GM18873 (cell line): ENCODE results near the gene WWOX.

ENCODE experiments used
- ATAC-seq: cut with Tn5 transposase; IDR thresholded peaks from one replicate; pipeline ENCODE4 v1.9.1; 2021; ENCODE audit warnings: mild to moderate bottlenecking, moderate library complexity, moderate number of reproducible peaks; ENCODE audit not compliant: unreplicated experiment, low FRiP score

The WWOX gene

DNA sequence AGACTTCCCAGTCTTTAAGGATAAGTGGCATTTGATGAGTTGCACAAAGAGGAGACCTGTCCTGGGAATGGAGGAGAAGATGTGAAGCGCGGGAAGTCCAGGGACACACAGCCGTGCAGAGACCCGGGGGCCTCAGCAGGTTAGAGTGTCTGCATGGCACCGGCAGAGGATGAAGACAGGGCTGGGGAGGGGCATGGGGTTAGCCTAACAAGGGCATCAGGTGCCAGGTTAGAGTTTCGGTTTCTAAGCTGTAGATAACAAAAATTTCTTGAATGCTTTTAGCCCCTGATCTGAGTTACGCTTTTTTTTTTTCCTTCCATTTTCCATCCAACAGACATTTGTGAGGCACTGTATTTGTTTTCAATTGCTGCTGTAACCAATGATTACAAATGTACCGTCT lies 906.8 kb downstream of the WWOX start:
- no peak for ATAC-seq

DNA sequence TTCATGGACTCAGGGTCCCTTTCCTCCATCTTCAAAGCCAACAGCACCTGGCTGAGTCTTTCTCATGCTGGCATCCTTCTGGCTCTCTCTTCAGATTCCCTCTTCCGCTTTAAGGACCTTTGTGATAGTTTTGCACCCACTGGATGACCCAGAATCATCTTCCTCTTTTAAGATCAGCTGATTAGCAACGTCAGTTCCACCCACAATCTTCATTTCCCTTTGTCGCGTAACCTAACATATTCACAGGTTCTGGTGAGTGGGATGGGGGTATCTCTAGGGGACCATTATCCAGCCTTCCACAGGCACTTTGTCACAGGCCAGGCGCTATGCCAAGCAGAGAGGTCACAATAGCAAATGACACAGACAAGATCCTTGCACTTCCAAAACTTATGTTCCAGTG lies 907.3 kb downstream of the WWOX start:
- ATAC-seq: no peak

- ATAC-seq: no peak
Measured at GRCh38 chr16:79007614-79008013, 908.2 kb downstream of the WWOX start.

GRCh38 chr16:79008036-79008868 lies 908.8 kb downstream of the WWOX start:
- no peak for ATAC-seq

GRCh38 chr16:79008869-79009179 lies 909.4 kb downstream of the WWOX start:
- ATAC-seq: no peak

DNA sequence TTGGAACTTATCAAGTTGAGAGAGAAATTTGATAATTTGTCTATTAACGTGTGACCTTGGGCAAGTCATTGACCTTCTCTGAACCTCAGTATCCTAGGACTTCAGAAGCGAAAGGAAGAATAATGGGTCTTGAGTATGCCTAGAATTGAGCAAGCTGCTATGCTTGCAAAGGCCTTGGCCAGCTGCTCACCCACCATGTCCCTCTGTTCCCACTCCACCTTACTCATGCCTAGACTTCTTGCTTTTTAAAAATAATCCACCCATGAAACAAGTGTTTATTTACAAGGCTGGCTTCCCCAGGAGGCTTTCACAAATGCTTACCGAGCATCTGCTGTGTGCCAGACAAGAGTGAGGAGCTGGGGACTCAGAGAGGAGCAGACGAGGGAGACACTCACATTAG lies 910.4 kb downstream of the WWOX start:
- no peak for ATAC-seq

DNA sequence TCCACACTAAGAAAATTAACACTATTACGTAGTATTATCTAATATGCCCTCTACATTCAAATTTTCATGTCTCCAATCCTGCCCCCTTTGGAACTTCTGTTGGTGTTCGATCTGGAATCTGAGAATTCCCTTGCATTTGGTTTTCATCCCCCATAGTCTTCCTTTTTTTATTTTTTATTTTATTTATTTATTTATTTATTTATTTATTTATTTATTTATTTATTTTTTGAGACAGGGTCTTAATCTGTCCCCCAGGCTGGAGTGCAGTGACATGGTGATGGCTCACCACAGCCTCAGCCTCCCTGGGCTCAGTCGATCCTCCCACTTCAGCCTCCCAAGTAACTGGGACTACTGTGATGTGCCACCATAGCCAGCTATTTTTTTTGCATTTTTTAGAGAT lies 911.8 kb downstream of the WWOX start:
- ATAC-seq: no peak

- no peak for ATAC-seq
Measured at GRCh38 chr16:79012671-79013434, 913.4 kb downstream of the WWOX start.

- no peak for ATAC-seq
Measured at GRCh38 chr16:79013930-79014660, 914.6 kb downstream of the WWOX start.

GRCh38 chr16:79018650-79019429 lies 919.4 kb downstream of the WWOX start:
- no peak for ATAC-seq

- ATAC-seq: no peak
Measured at GRCh38 chr16:79019431-79019830, 920.0 kb downstream of the WWOX start.

- ATAC-seq: no peak
Measured at GRCh38 chr16:79021991-79022630, 922.7 kb downstream of the WWOX start.

DNA sequence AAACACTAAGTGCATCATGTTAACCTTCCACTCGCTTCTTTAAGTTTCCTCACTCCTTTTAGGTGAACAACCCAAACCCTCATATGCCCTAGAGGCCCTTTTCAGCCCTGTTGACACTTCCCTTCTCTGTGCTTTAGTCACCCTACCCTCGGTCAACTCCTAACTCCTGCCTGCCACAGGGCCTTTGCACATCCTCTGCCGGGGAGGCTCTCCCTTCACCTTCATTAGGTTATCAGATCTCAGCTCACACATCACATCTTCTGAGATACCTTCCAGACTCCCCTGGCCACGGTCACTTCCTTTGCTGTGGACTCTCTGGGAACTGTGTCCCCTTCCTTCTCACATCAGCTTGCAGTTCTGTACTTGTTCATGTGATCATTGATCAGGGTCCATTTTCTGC lies 926.7 kb downstream of the WWOX start:
- no peak for ATAC-seq

DNA sequence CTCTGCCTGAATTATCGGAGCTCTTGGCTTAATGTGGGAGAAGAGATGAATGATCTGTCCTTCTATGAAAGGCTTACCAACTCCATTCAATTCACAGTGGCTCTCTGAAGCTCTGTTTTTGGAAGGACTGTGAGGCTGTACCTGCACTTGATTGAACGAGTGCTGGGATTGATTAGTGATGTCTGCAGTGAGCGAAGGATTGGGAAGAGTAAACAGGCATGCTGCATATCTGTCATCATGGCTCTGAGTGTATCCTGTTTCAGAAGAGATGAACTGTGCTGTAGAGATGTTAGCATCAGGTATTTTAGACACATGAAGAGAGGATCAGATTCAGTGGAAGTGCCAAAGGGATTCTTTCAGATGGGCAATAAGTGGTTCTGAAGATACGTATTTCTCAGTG lies 937.1 kb downstream of the WWOX start:
- no peak for ATAC-seq

DNA sequence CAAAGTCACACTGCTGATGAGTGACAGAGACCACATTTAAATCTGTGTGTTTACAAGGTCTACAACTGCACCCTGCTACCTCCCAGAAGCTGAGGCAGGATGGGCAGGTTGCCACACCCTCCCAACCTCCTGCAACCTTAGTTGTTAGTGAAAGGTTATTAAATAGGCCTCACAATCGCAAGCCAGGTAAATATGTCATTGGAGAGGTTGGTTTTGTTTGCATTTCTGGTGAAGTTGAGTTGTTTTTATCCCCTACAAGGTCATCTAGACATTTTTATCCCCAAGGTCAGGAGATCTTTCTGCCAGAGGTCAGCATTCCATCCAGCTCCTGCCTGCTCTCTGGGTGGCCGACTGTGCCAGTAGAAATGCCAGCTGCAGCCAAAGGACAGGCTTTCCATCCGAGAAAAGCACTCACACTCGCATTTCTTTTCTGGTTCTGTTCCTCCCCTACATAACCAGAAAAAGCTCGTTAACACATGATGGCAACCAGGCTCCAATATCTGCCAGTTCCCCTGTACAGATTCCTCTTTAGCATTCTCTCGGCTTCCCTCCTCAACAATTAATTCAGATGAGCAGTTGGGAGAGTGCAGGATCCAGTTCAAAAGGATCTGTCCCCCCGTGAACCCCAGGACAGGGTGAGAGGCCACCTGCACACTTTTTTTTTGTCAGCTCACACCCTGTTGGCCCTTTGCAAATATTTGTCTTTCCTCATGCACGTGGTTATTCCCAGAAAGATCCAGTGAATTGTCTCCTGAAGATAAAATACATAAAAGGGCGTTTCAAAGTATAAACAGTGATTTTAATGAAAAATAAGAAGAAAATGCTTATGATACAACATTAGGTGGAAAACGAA lies 938.3 kb downstream of the WWOX start:
- ATAC-seq: no peak

DNA sequence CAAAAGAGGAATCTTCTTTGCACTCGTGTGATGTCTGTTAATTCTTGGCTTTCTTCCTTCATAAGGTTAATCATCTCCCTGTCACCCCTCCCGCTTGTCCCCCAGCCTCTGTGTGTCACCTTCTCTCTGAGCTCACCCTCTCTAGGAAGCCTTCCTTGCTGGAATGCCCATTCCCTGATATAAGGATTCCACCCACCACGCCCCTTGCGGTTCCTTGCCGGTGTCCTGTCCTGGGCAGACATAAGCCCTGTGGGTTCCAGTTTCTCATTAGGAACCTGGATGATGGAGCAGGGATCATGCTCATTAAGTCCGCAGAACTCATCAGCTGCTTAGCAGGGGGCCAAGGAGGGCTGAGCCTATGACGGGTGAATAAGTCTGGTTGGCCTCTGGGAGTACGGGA lies 941.8 kb downstream of the WWOX start:
- ATAC-seq: no peak

GRCh38 chr16:79042141-79042540 lies 942.7 kb downstream of the WWOX start:
- ATAC-seq: no peak

DNA sequence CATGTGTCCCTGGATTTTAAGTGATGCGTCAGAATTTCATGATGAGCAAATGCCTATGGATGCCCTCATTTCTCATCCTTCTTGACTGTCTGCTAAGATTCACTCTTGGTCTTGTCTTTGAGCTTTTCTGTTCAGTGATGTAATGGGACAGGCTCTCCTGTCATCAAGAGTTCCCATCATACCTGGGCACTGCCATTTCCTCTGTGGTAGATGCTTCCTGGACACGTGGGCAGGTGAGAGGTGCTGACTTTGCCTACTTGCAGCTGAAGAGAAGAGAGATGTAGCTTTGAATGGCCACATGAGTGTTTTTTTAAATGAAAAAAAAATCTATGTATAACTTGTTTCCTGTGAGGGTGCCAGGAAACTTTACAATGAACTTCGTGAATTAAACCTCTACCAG lies 943.4 kb downstream of the WWOX start:
- ATAC-seq: no peak

DNA sequence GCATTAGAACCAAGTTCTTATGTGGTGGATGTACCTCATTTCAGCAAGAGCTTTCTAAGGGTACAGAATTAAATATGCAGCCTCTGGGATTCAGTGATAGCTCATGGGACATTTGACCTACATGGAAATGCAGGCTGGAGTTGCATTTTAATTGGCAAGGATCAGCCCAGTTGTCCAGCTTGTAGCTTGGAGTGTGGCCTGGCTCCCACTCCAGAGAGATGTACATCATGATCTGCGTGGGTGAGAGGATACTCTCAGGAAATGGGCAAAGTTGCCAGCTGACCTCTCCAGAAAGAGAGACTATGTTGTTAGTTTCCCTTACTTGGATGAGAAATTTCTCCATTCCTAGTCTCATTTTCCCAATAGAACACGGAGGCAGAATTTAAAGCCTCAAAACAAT lies 945.7 kb downstream of the WWOX start:
- no peak for ATAC-seq
